IPS DF 6.9 (cell line): ENCODE results near the gene EIF1.
"Not testable (repeated sequence)": the region's sequence is repeated elsewhere in the genome, so short reads cannot be mapped to it uniquely, and the experiment has no call there.

ENCODE experiments used
- DNase-seq: peaks from one replicate; pipeline ENCODE4 v3.0.0-alpha.2; 2013; ENCODE audit warnings: low read depth, low spot score
- H3K27ac ChIP-seq: one replicate; pipeline ENCODE4 v1.5.1; 2013; ENCODE audit warnings: low read length, control low read depth
- H3K27me3 ChIP-seq: 2 replicates; pipeline ENCODE4 v1.6.1; 2013; ENCODE audit warnings: mild to moderate bottlenecking, low read length; ENCODE audit not compliant: control insufficient read depth, insufficient read depth
- H3K36me3 ChIP-seq: 2 replicates; pipeline ENCODE4 v1.6.1; 2013; ENCODE audit warnings: low read length; ENCODE audit not compliant: control insufficient read depth, insufficient read depth
- H3K4me1 ChIP-seq: 2 replicates; pipeline ENCODE4 v1.6.1; 2013; ENCODE audit warnings: low read length; ENCODE audit not compliant: control insufficient read depth, insufficient read depth
- H3K4me3 ChIP-seq: 2 replicates; pipeline ENCODE4 v1.5.1; 2013; ENCODE audit warnings: mild to moderate bottlenecking, low read length
- H3K9me3 ChIP-seq: 2 replicates; pipeline ENCODE4 v1.6.1; 2013; ENCODE audit warnings: low read length, inconsistent platforms; ENCODE audit not compliant: control insufficient read depth, insufficient read depth
- WGBS: extraction: QIAGEN DNeasy Blood & Tissue Kit; methylation state at CpG from one replicate; pipeline ENCODE4 v1.1.7; 2013; ENCODE audit warnings: mixed read lengths, missing lambda C conversion rate; ENCODE audit not compliant: insufficient read length, insufficient coverage; 5-methylcytosine and 5-hydroxymethylcytosine counted together

EIF1 gene

DNA sequence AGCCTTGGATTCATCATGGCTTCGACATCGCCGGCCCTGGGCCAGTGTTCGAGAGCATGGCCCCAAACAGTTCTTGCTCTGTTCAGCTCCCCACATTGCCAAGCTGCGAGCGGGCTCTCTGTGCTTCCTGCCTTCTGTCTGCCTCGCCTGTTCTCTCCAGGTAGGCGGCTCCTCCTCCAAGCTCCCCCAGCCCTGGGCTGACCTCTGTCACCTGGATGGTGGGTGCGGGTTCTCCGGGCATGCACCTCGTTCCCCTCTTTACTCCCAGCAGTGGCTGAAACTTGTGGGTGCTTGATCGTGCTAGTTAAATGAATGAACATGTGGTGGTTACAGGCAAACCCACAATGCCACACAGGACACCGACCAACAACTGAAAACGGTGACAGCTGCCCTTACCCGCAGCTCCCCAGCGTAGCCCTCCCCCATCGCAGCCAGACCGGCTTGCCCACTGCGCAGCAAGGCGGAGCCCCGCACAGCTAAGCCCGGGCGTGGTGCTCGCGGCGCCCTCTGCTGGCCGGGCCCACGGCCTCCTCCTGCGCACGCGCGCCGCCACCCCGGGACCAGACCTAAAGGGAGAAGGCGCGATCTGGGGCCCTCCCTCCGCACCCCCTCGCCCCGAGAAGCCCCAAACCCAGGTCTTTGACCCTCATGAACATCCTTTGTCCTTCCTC is 23.0 kb upstream of the EIF1 start:
- Histone ChIP-seq H3K27ac (no peak overlapping the region), H3K9me3 (no peaks in the 10 kb centered on the region), H3K4me3 (peak overlapping the region; percentile 40; the same call in 1 of the 2 replicates), H3K4me1 (peaks cover 8% of the 10 kb centered on the region), H3K36me3 (no peaks in the 10 kb centered on the region), H3K27me3 (no peaks in the 10 kb centered on the region)
- no peak for DNase-seq
- WGBS = no CpG with 5 or more reads among the region's 39 CpGs

DNA sequence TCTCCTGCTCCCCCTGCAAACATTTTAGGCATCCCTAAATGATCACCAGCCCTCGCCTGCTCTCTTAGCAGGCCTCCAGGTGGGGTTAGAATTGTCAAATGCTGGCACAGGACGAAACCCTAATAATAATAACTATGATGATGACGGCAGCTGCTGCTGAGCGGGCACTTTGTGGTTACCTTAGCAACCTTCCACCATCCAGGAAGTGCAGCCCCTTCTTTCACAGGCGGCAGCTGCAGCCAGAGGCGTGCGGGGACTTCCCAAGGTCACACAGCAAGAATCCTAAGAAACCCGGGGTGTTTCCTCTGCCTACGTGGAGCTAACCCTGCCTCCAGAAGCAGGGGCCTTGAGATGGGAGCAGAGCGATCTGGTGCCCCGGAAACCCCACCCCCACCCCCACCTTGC is 22.4 kb upstream of the EIF1 start:
- Histone ChIP-seq H3K9me3 (no peaks in the 10 kb centered on the region), H3K4me1 (peaks cover 8% of the 10 kb centered on the region), H3K4me3 (peak overlapping the region; percentile 40; the same call in 1 of the 2 replicates), H3K27ac (no peak overlapping the region), H3K36me3 (no peaks in the 10 kb centered on the region), H3K27me3 (no peaks in the 10 kb centered on the region)
- WGBS = no CpG with 5 or more reads among the region's 11 CpGs
- DNase-seq = no peak

DNA sequence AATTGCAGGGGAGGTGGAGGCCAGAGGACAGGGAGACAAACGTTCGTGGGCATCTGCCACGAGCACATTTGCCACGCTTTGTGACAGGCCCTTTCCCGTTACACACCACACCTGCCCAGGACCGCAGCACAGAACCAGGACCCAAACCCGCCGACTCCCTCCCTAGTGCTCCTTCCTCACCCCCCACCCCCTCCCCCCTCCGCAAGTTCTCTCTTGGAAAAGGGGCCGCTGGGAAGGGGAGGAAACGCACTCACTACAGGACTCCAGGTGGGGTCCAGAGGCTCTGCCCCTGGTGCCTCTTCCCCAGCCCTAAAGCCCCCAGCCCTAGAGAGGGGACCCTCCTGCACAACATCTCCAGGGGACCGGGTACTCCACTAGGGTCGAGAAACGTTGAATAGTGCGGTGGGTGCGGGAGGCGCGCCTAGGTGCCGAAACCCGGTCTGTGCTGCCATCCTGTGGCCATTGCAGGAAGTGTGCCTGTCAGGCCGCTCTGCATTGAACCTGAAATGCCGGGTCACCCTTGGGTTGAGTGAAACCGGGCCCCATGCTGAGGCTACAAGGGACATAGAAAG is 21.9 kb upstream of the EIF1 start:
- no peak for DNase-seq
- H3K4me3 ChIP-seq = peak overlapping the region; percentile 40; the same call in 1 of the 2 replicates
- H3K36me3 ChIP-seq = no peaks in the 10 kb centered on the region
- H3K9me3 ChIP-seq = no peaks in the 10 kb centered on the region
- peaks cover 8% of the 10 kb centered on the region for H3K4me1 ChIP-seq
- no peaks in the 10 kb centered on the region for H3K27me3 ChIP-seq
- no CpG with 5 or more reads among the region's 23 CpGs for WGBS
- no peak overlapping the region for H3K27ac ChIP-seq

DNA sequence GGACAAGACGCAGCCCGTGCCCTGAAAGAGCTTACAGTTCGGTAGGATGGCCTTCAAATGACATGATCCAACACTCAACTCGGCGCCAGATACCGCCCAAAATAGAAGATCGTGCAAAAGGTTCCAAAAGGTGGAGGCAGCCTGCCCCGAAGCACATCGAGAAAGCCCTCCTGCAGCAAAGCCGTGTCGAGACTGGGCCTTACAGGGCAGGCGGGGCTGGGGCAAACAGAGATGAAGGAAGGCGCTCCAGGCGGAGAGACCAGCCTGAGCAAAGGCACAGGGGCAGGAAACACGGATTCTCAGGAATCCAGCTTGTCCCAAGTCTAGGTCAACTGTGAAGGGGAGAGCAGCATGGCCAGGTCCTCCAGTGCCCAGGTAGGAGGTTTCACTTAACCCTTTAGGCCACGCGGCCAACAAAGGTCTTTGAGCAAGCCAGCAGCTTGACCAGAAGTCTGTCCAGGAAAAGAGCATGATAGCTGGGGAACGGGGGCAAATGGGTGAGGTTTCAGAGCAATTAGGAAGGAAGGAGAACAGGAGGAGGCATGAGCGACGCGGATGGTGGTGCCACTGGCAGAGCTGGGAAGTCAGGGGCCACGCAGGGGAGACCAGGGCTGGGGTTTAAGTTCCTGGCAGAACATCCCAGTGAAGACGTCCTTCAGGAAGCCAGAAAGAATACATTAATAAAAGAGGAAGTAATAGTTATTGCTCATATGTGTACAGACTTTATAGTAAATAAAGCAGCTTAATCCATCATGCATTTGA is 21.2 kb upstream of the EIF1 start:
- Histone ChIP-seq H3K36me3 (no peaks in the 10 kb centered on the region), H3K27me3 (no peaks in the 10 kb centered on the region), H3K9me3 (no peaks in the 10 kb centered on the region), H3K4me3 (no peak overlapping the region), H3K27ac (no peak overlapping the region), H3K4me1 (peaks cover 8% of the 10 kb centered on the region)
- no CpG with 5 or more reads among the region's 23 CpGs for WGBS
- no peak for DNase-seq

DNA sequence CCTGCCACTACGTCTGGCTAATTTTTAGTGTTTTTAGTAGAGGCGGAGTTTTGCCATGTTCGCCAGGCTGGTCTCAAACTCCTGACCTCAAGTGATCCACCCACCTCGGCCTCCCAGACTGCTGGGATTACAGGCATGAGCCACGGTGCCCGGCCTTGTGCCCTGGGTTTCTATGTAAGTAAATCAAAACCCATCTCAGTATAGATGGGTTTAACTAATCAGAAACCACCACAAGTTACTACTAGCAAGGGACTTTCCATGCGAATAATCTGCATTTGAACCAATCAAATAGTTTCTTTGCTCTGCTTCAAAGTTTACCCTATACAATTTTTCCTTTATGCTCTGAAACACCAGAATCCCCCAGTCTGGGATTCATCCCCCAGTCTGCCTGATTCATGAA is 16.5 kb upstream of the EIF1 start:
- H3K27ac ChIP-seq = no peak overlapping the region
- no CpG with 5 or more reads among the region's 7 CpGs for WGBS

DNA sequence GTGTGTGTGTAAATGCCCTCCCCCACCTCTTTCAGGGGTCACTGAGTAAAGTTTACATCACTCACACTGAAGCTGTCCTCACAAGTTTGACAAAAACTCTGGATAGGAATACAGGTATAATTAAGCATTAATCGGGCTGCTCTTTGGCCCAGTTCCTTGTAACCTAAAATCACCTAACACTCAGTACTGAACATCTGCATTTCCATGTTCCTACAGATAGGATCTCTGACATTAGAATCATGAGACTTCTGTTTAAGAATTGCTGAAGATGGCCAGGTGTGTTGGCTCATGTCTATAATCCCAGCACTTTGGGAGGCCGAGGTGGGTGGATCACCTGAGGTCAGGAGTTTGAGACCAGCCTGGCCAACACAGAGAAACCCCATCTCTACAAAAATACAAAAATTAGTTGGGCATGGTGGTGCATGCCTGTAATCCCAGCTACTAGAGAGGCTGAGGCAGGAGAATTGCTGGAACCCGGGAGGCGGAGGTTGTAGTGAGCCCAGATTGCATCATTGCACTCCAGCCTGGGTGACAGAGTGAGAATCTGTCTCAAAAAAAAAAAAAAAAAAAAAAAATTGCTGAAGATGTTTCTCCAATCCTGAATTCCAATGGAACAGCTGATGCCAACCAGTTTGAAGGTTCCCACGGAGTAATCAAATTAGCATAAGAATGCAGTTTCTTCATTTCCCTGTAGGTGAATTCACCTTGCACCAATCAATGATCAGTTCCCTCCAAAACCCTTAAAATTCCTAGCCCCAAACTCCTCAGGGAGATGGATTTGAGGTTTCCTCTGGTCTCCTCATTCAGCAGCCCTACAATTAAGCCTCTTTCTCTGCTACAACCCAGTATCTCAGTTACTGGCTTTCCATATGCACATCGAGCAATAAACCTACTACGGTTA is 13.3 kb upstream of the EIF1 start:
- not testable (repeated sequence) for DNase-seq, H3K27me3 ChIP-seq, H3K36me3 ChIP-seq, H3K27ac ChIP-seq, H3K4me3 ChIP-seq, H3K4me1 ChIP-seq, H3K9me3 ChIP-seq
- no CpG with 5 or more reads among the region's 7 CpGs for WGBS

More for the DNA sequence above, 16.5 kb upstream of the EIF1 start:
- no peak for DNase-seq
- no peaks in the 10 kb centered on the region for H3K36me3 ChIP-seq
- H3K4me1 ChIP-seq = peaks cover 5% of the 10 kb centered on the region
- no peaks in the 10 kb centered on the region for H3K9me3 ChIP-seq
- H3K27me3 ChIP-seq = no peaks in the 10 kb centered on the region
- H3K4me3 ChIP-seq = no peak overlapping the region

DNA sequence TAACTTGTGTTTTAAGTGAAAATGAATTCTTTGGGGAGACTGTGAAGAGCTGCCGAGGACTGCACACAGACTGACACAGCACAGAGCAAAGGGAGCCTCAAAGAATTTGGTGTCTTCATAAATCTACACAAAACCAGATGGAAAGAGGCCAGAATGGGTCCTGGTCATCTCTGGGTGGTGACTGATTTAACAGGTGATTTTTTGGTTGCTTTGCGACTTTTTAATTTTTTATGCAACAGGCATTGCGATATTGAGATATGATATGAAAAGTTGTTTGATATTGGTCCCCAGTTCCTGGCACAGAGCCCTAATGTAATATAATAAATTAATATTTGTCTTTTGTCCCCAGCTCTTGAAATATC is 12.6 kb upstream of the EIF1 start:
- WGBS = 100% methylated on average over 2 of the region's 3 CpGs
- Histone ChIP-seq H3K27ac (no peak overlapping the region), H3K27me3 (no peaks in the 10 kb centered on the region), H3K9me3 (no peaks in the 10 kb centered on the region), H3K36me3 (no peaks in the 10 kb centered on the region), H3K4me1 (peaks cover 3% of the 10 kb centered on the region; the same call in 1 of the 2 replicates), H3K4me3 (no peak overlapping the region)
- no peak for DNase-seq

DNA sequence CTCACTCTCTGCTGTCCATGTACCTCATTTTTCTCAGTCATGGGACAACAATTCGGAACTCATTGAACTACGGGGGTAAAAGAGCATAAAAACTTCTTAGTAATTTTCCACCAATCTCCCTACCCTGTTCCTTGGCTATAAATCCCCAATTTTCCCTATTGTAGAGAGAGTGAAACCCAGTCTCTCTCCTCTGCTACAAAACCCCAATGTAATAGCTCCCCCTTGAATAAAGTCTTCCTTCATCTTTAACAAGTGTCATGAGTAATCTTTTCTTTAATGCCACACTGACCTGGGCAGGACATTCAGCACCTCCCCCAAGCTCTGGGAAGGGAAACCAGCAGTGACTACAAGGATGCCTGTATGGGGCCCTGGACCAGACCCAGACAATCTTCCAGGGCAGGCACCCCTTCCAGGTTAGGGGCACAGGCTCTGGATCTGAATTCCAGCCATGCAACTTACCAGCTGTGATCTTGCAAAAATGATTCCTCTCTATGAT is 10.2 kb upstream of the EIF1 start:
- WGBS = no CpG with 5 or more reads among the region's 2 CpGs
- H3K36me3 ChIP-seq = no peaks in the 10 kb centered on the region
- no peak for DNase-seq
- H3K27me3 ChIP-seq = no peaks in the 10 kb centered on the region
- peaks cover 3% of the 10 kb centered on the region; the same call in 1 of the 2 replicates for H3K4me1 ChIP-seq
- no peaks in the 10 kb centered on the region for H3K9me3 ChIP-seq
- H3K27ac ChIP-seq = no peak overlapping the region
- H3K4me3 ChIP-seq = no peak overlapping the region

DNA sequence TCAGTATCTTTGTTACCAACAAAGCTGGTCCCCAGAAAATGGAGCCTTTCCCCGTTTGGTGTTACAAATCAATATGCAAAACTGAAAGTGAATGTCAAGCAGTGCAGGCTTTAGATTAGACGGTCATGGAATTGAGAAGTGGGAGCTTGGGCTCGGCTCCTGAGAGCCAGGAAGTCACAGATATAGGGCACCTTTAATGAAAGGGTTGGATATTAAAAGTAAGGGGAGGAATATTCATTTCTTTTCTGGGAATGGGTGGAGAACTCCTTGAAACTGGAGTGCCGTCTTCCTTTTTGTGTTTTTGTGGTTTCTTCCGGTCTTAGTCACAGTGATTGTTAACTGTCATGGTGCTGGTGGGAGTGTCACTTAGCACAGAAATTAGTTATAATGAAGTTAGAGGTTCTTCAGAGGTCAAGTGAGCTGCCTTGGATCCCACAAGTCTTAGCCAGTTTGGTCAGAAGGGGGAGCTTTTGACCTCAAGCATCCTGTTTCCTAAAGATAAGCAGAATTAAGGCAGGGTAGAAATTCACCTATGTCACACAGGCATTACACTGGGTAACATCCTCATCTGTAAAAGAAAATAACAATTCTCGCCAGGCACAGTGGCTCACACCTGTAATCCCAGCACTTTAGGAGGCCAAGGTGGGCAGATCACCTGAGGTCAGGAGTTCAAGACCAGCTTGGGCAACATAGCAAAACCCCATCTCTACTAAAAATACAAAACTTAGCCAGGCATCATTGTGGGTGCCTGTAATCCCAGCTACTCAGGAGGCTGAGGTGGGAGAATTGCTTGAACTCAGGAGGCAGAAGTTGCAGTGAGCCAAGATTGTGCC is 9.6 kb upstream of the EIF1 start:
- Histone ChIP-seq H3K27ac (no peak overlapping the region), H3K27me3 (no peaks in the 10 kb centered on the region), H3K4me3 (no peak overlapping the region), H3K4me1 (peaks cover 4% of the 10 kb centered on the region; the same call in 1 of the 2 replicates), H3K36me3 (no peaks in the 10 kb centered on the region), H3K9me3 (no peaks in the 10 kb centered on the region)
- WGBS = no CpG with 5 or more reads among the region's 6 CpGs
- no peak for DNase-seq
